Measurements from ENCODE around the gene ZNF804B. TPM values are rescaled to one million over a fixed set of nuclear protein-coding genes. Genes with fewer than 3 reads are reported as not detected.

Gene ZNF804B
- polyA plus RNA-seq (2012; ENCODE audit: missing spikeins): not detected

DNA sequence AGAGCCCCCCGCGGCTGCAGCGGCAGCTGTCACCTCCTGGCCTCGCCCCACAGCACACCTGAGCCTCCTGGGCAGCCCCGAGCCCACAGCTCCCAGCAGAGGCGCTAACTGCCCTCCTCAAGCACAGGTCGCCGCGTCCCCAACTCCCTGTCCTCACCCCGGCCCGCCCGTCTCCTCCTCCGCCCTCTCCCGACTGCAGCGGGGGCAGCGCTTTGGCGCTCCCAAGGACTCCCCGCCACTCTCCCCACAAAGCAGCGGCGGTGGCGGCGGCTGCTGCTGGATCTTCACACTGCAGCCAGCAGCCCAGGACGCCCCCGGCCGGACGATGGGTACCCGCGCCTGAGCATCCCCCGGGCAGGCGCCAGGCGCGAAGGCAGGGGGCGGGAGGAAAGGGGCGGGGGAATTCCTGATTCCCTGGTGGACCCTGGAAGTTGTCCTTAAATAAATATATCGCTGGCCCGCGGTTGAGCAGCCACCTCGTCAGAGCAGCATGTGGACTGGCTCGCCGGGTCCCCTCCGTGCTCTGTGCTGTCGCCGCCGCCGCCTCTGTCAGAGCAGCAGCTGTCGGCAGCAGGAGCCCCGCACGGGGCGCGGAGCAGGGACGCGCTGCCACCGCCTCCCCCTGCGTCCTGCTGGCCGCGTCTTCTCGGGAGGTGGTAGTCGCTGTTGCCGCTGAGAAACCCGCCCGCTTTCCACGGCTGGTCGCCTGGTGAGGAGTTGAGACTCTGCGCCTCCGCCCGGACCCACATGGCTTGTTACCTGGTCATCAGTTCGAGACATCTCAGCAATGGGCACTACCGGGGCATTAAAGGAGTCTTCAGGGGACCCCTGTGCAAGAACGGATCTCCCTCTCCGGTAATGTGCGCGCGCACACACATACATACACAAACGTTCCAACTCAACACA is at the start of gene ZNF804B:
TSS of gene ZNF804B (plus strand) at position 471 of the 906 bp plus-strand sequence. CDS start at position 748, 277 bp downstream.
- no peak for FAIRE-seq
- TF ChIP-seq TAF1 (IDR thresholded peaks at IDR 0.05; ENCODE audit: borderline replicate concordance, low read depth, low read length): no peak
- TF ChIP-seq POLR2A (IDR thresholded peaks at IDR 0.05; ENCODE audit: low read depth, low read length): no peak
- TF ChIP-seq POLR2AphosphoS5 (IDR thresholded peaks at IDR 0.05; ENCODE audit: low read depth, low read length): no peak
- no peak for DNase-seq (ENCODE audit: insufficient read length)

DNA sequence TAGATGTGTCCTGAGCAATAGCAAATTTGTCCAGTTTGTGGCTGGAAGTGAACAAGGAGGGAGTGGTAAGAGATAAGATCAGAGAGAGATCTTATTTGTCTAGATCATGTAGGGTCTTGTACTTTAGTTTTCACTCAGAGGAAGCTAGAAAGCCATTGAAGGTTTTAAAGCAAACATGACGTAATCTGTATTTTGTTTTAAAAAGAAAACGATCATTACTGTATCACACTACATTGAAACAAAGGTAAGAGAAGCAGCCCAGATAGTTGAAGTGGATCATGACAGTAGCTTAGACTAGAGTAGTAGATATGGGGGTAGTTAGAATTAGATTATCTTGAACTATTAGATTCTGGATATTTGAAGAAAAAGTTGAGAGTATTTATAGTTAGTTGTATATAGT is 23.6 kb upstream of the ZNF804B start:
- no peak for FAIRE-seq
- DNase-seq (ENCODE audit: insufficient read length): no peak
- TF ChIP-seq POLR2AphosphoS5 (IDR thresholded peaks at IDR 0.05; ENCODE audit: low read depth, low read length) (no peak), POLR2A (IDR thresholded peaks at IDR 0.05; ENCODE audit: low read depth, low read length) (no peak), TAF1 (IDR thresholded peaks at IDR 0.05; ENCODE audit: borderline replicate concordance, low read depth, low read length) (no peak)

DNA sequence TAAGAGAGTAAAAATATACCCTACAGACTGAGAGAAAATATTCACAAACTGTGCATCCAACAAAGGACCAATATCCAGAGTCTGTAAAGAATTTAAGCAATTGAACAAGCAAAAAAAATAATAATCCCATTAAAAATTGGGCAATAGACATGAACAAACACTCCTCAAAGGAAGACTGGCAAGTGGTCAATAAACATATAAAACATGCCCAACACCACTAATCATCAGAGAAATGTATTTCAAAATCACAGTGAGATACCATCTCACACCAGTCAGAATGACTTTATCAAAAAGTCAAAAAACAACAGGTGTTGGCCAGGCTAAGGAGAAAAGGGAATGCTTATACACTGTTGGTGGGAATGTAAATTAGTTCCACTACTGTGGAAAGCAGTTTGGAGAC is 21.9 kb upstream of the ZNF804B start:
- FAIRE-seq: no peak
- no peak for TF ChIP-seq POLR2A (IDR thresholded peaks at IDR 0.05; ENCODE audit: low read depth, low read length)
- TF ChIP-seq POLR2AphosphoS5 (IDR thresholded peaks at IDR 0.05; ENCODE audit: low read depth, low read length): no peak
- no peak for TF ChIP-seq TAF1 (IDR thresholded peaks at IDR 0.05; ENCODE audit: borderline replicate concordance, low read depth, low read length)
- no peak for DNase-seq (ENCODE audit: insufficient read length)

DNA sequence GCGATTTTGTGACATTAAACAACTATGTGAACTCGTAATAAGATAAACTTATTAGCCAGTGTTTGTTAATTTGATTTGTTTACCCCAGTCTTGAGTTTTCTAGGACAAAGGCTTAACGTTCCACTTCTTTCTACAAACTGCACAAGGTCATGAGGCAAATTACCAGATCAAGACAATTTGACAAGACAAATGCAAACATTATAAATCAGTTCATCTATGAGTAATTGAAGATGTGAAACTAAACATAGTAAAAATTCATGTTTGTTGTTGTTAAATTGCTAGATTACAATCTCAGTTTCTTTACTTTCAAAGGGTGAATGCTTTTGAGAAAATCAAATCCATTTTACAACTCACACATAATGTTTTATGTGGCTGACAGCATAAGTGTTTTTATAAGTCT is 13.4 kb upstream of the ZNF804B start:
- FAIRE-seq (no peak), DNase-seq (ENCODE audit: insufficient read length) (no peak)
- TF ChIP-seq POLR2AphosphoS5 (IDR thresholded peaks at IDR 0.05; ENCODE audit: low read depth, low read length): no peak
- TF ChIP-seq POLR2A (IDR thresholded peaks at IDR 0.05; ENCODE audit: low read depth, low read length): no peak
- no peak for TF ChIP-seq TAF1 (IDR thresholded peaks at IDR 0.05; ENCODE audit: borderline replicate concordance, low read depth, low read length)

DNA sequence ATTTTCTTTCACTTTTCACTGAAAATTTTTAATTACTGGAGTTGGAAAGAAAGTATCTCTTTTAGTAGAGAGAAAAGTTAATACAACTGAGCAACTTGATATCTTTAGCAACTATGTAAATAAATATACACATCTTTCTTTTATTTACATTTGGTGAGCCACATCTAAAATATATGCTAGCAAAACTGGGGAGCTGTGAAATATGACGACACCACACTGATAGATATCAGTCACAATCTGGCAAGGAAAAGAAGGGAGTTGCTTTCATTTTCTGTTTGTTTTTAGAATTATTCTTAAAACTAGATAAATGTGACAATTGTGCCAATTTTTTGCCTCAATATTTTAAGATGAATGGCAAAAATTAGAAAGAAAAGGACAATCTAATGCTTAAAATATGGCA is 2.7 kb upstream of the ZNF804B start:
- TF ChIP-seq TAF1 (IDR thresholded peaks at IDR 0.05; ENCODE audit: borderline replicate concordance, low read depth, low read length) (no peak), POLR2AphosphoS5 (IDR thresholded peaks at IDR 0.05; ENCODE audit: low read depth, low read length) (no peak), POLR2A (IDR thresholded peaks at IDR 0.05; ENCODE audit: low read depth, low read length) (no peak)
- no peak for FAIRE-seq
- no peak for DNase-seq (ENCODE audit: insufficient read length)

DNA sequence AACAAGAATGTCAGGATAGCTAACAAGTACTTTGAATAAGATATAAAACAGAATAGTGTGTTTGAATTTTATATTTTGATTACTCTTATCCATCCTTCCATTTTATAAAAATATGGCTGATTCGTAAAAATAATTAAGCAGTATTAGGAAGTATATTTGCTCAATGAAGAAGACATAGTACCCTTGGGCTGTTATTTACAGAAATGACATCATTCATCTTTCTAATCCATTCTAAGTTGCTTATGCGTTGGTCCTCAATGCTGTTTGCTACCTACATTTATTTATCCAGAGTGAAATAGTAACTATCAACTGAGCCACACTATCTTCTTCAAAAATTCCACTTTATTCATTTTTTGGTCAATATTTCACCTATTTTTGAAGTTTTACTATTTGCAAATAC is 2.1 kb upstream of the ZNF804B start:
- TF ChIP-seq POLR2AphosphoS5 (IDR thresholded peaks at IDR 0.05; ENCODE audit: low read depth, low read length): no peak
- TF ChIP-seq TAF1 (IDR thresholded peaks at IDR 0.05; ENCODE audit: borderline replicate concordance, low read depth, low read length): no peak
- no peak for FAIRE-seq
- DNase-seq (ENCODE audit: insufficient read length): no peak

DNA sequence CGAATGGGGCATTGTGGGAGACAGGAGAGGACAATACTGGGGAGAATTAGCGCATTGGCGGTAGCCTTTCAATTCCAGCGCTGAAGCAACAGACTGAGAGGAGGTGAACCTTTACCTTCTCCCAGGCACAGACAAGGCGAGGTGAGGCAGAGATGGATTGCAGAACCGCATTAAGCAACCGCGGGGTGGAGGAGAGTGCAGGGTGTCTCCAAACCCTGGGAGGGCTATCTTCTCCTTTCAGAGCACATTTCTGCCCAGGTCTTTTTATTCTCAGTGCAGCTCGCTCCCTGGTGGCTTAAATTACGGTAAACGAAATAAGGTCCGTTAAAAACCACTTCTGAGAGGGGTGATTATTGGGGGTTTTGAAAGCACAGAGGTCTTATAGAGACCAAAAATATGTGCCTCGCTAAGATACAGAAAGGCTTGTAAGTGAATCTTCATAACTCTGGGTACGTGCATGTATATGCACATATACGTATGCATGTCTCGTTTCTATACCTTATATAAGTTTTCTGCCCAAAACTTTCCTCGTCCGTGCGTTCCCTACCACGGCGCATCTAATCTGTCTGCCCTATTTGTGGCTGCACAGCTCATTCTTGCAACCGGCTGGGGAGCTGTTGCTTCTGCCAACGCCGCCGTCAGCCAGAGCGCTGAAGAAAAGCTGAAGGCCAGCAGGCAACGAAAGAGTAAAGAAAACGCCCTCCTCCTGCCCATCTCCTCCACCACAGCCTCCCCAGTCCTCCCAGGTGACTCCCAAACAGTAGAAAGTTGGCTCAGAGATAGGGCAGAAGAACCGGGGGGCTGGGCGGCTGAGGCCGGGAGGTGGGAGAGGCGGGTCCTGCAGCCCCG is 895 bp upstream of the ZNF804B start:
- no peak for FAIRE-seq
- no peak for DNase-seq (ENCODE audit: insufficient read length)

DNA sequence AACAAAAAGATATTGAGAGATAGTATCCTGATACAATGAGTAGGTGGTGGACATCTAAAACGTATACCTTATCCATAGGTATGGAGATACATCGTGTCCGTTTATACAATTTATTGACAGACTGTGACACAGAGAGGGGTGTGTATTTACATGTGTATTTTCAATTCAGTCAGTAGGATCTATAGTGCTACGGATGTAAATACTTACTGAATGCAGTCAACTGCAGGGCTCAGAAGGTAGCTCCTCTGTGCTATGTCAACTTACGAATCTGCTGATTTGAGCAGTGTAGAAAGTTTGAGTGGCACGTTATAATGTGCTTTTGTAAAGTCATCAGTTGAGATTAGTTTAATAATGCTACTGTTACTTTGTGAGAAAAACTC is 626 bp downstream of the ZNF804B start:
- DNase-seq (ENCODE audit: insufficient read length) (no peak), FAIRE-seq (no peak)
- TF ChIP-seq POLR2AphosphoS5 (IDR thresholded peaks at IDR 0.05; ENCODE audit: low read depth, low read length): no peak
- TF ChIP-seq POLR2A (IDR thresholded peaks at IDR 0.05; ENCODE audit: low read depth, low read length): no peak
- no peak for TF ChIP-seq TAF1 (IDR thresholded peaks at IDR 0.05; ENCODE audit: borderline replicate concordance, low read depth, low read length)

More for the DNA sequence above, 895 bp upstream of the ZNF804B start:
- TF ChIP-seq POLR2A (IDR thresholded peaks at IDR 0.05; ENCODE audit: low read depth, low read length): no peak
- TF ChIP-seq POLR2AphosphoS5 (IDR thresholded peaks at IDR 0.05; ENCODE audit: low read depth, low read length): no peak
- TF ChIP-seq TAF1 (IDR thresholded peaks at IDR 0.05; ENCODE audit: borderline replicate concordance, low read depth, low read length): no peak

DNA sequence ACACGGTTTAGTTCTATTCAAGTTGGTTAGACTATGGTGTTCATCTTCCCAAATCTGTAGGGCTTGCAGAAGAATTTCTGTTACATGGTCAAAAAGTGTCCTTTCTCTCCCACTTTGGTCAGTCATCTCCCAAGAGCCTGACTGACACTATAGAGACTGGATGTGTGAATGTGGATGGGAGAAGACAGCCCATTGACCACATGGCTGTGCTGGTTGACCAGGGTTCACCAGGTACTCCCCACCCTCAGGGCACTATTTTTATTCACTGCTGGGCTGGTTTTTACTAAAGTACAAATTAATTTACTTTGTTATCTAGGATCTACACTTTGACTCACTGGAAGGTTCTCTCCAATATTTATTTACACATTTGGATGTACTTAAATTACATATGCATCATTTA is 2.3 kb downstream of the ZNF804B start:
- TF ChIP-seq POLR2A (IDR thresholded peaks at IDR 0.05; ENCODE audit: low read depth, low read length) (no peak), POLR2AphosphoS5 (IDR thresholded peaks at IDR 0.05; ENCODE audit: low read depth, low read length) (no peak), TAF1 (IDR thresholded peaks at IDR 0.05; ENCODE audit: borderline replicate concordance, low read depth, low read length) (no peak)
- FAIRE-seq: no peak

DNA sequence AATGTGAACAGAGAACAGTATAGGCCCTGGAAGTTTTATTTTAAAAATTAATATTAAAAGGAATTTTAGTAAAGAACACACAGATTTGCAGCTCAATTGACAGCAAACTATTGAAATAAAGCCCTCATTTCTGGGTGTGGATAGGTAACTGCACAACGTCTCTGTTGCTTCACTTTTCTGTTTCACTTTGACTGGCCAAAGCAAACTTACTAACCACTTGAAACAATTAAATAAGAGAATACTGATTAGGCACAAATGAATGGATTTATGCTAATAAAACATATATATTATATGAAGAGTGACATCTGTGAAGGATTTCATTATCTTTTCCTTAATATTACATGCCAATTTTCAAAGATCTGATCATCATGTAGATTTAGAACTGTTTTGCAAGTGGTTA is 11.9 kb downstream of the ZNF804B start:
- DNase-seq (ENCODE audit: insufficient read length): no peak
- FAIRE-seq: no peak
- no peak for TF ChIP-seq POLR2A (IDR thresholded peaks at IDR 0.05; ENCODE audit: low read depth, low read length)
- TF ChIP-seq TAF1 (IDR thresholded peaks at IDR 0.05; ENCODE audit: borderline replicate concordance, low read depth, low read length): no peak
- TF ChIP-seq POLR2AphosphoS5 (IDR thresholded peaks at IDR 0.05; ENCODE audit: low read depth, low read length): no peak

More for the DNA sequence above, 2.3 kb downstream of the ZNF804B start:
- no peak for DNase-seq (ENCODE audit: insufficient read length)

DNA sequence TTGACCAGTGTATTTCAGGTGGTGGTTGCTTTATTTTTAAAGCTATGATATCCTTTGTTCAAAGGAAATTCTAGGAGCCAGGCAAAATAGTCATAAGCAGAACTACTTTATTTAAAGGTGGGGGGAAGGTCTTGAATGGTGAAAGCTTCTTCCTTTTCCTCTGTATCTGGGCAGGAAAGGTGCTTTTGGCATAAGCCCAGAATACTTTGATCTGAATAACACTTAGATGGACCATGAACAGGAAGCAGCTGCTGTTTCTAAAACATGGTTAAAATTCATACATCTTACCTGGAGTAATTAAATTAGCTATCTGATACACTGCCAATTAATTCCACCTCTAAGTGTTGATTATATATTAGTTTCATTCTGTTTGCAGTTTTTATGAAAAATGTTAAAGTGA is 13.3 kb downstream of the ZNF804B start:
- TF ChIP-seq POLR2A (IDR thresholded peaks at IDR 0.05; ENCODE audit: low read depth, low read length) (no peak), TAF1 (IDR thresholded peaks at IDR 0.05; ENCODE audit: borderline replicate concordance, low read depth, low read length) (no peak), POLR2AphosphoS5 (IDR thresholded peaks at IDR 0.05; ENCODE audit: low read depth, low read length) (no peak)
- FAIRE-seq: no peak
- no peak for DNase-seq (ENCODE audit: insufficient read length)

Measured in GM12892 (cell line).